Lung (tissue), 12 donors: ENCODE measurements around the gene KCNC3. TPM values are rescaled to one million over a fixed set of nuclear protein-coding genes. Genes with fewer than 3 reads are reported as not detected.

Experiments used
- ATAC-seq: fragments of 200-7000 bp; cut with Tn5 transposase; one replicate; pipeline ENCODE4 v1.9.1; 2020; ENCODE audit warnings: moderate number of reproducible peaks; ENCODE audit not compliant: insufficient read depth, low FRiP score
- DNase-seq, 3 donors: peaks; one replicate each; pipeline ENCODE4 v3.0.0-alpha.2; 2013 to 2017
- H3K27ac ChIP-seq, 2 donors: one replicate each; pipeline ENCODE4 v1.5.1; 2013; ENCODE audit warnings: mild to moderate bottlenecking in 2 of 2, moderate library complexity in 2 of 2, control low read depth in 1 of 2, inconsistent platforms in 1 of 2, low read depth in 1 of 2, low read length in 1 of 2
- H3K27me3 ChIP-seq, 3 donors: one replicate each; pipeline ENCODE4 v1.5.1; 2013; ENCODE audit warnings: low read length in 2 of 3; ENCODE audit not compliant: control insufficient read depth in 3 of 3, insufficient read depth in 3 of 3
- H3K36me3 ChIP-seq, 4 donors: one replicate each; pipeline ENCODE4 v1.5.1; 2013; ENCODE audit warnings: low read length in 4 of 4, mild to moderate bottlenecking in 1 of 4, moderate library complexity in 1 of 4; ENCODE audit not compliant: control insufficient read depth in 4 of 4, insufficient read depth in 4 of 4
- H3K4me1 ChIP-seq, 5 donors: one replicate each; pipeline ENCODE4 v1.5.1; 2013; ENCODE audit warnings: low read length in 5 of 5, mild to moderate bottlenecking in 2 of 5, moderate library complexity in 1 of 5; ENCODE audit not compliant: control insufficient read depth in 5 of 5, insufficient read depth in 5 of 5
- H3K4me3 ChIP-seq: one replicate; pipeline ENCODE4 v1.5.1; 2013; ENCODE audit warnings: mild to moderate bottlenecking, control low read depth, moderate library complexity
- H3K9ac ChIP-seq, 2 donors: one replicate each; pipeline ENCODE4 v1.5.1; 2013; ENCODE audit warnings: low read length in 2 of 2, control low read depth in 1 of 2; ENCODE audit not compliant: insufficient read depth in 1 of 2
- H3K9me3 ChIP-seq, 4 donors: one replicate each; pipeline ENCODE4 v1.5.1; 2013; ENCODE audit warnings: low read length in 3 of 4, mild to moderate bottlenecking in 1 of 4, moderate library complexity in 1 of 4; ENCODE audit not compliant: control insufficient read depth in 4 of 4, insufficient read depth in 3 of 4
- CTCF ChIP-seq: IDR thresholded peaks from 2 replicates; pipeline ENCODE4 v1.5.1; 2012; ENCODE audit warnings: mild to moderate bottlenecking; ENCODE audit errors: control extremely low read depth, extremely low read depth
- WGBS, 2 donors: extraction: QIAGEN DNeasy Blood & Tissue Kit; methylation state at CpG; one replicate each; pipeline ENCODE4 v1.1.7; 2013; 5-methylcytosine and 5-hydroxymethylcytosine counted together
- polyA plus RNA-seq, 2 donors: library from polyadenylated mRNA; stranded (reverse); fragments of 200-250 nt; gene quantifications; one replicate each; pipeline ENCODE4 v1.2.1, GENCODE V29; 2013
- total RNA-seq, 2 donors: library from RNA; depleted of rRNA in 1 of 2; stranded (reverse); fragments of >200 nt in 1 of 2; gene quantifications; one replicate each; pipeline ENCODE4 v1.2.1, GENCODE V29; 2014 to 2021
- donor health status: control.
- donor health status: control.
- donor health status: Bipolar disorder and iron deficiency.
- donor health status: healthy.
- donor health status: DM: yes; HTN: yes; CAD: no.

KCNC3 gene
- total and polyA plus RNA-seq, 4 donors: 2.6 to 13.2 (median 5.2) TPM

GRCh38 chr19:50362656-50363424 lies 33.7 kb upstream of the KCNC3 start:
- H3K36me3 ChIP-seq: peaks cover 0 to 2% (median 0%) of the 10 kb centered on the region in 4 donors
- peak overlapping the region in 1 of 2 donors; percentile 40 for H3K27ac ChIP-seq
- no peaks in the 10 kb centered on the region for H3K27me3 ChIP-seq
- DNase-seq (peak; percentile 31 to 68 (median 47)), ATAC-seq (peak; percentile 7)
- no peaks in the 10 kb centered on the region for H3K9me3 ChIP-seq
- no peak overlapping the region for H3K9ac ChIP-seq
- 54 to 77% methylated on average over 11 of the region's 11 CpGs for WGBS, 2 donors
- peaks cover 0 to 8% (median 2%) of the 10 kb centered on the region in 5 donors for H3K4me1 ChIP-seq
- TF ChIP-seq CTCF: no peak
- H3K4me3 ChIP-seq: no peak overlapping the region

GRCh38 chr19:50362030-50362412 lies 32.8 kb upstream of the KCNC3 start:
- Histone ChIP-seq H3K36me3 (peaks cover 0 to 2% (median 0%) of the 10 kb centered on the region in 4 donors), H3K4me1 (peaks cover 0 to 8% (median 2%) of the 10 kb centered on the region in 5 donors), H3K27ac (peak overlapping the region in 1 of 2 donors; percentile 74), H3K27me3 (no peaks in the 10 kb centered on the region), H3K9me3 (no peaks in the 10 kb centered on the region), H3K4me3 (no peak overlapping the region), H3K9ac (no peak overlapping the region)
- WGBS, 2 donors: 60 to 82% methylated on average over 7 of the region's 7 CpGs
- DNase-seq (no peak), ATAC-seq (no peak)
- no peak for TF ChIP-seq CTCF

- H3K27me3 ChIP-seq: no peaks in the 10 kb centered on the region
- peaks cover 0 to 2% (median 0%) of the 10 kb centered on the region in 4 donors for H3K36me3 ChIP-seq
- H3K27ac ChIP-seq: peak overlapping the region in 1 of 2 donors; percentile 74
- H3K4me3 ChIP-seq: no peak overlapping the region
- peaks cover 0 to 8% (median 2%) of the 10 kb centered on the region in 5 donors for H3K4me1 ChIP-seq
- 70 to 92% methylated on average over 6 to 7 of the region's 7 CpGs for WGBS, 2 donors
- no peaks in the 10 kb centered on the region for H3K9me3 ChIP-seq
- ATAC-seq (no peak), DNase-seq (no peak)
- TF ChIP-seq CTCF: no peak
- no peak overlapping the region for H3K9ac ChIP-seq
These were observed 32.3 kb upstream of the KCNC3 start for GRCh38 chr19:50361290-50362029.
